Measurements from ENCODE around the gene CTF1. TPM values are rescaled to one million over a fixed set of nuclear protein-coding genes. Genes with fewer than 3 reads are reported as not detected.
A peak's percentile ranks its signal among the peaks of the same experiment; 100 is the strongest.

The CTF1 gene
- total RNA-seq, 1 donor from 2014 or later, result 5.1 TPM

DNA sequence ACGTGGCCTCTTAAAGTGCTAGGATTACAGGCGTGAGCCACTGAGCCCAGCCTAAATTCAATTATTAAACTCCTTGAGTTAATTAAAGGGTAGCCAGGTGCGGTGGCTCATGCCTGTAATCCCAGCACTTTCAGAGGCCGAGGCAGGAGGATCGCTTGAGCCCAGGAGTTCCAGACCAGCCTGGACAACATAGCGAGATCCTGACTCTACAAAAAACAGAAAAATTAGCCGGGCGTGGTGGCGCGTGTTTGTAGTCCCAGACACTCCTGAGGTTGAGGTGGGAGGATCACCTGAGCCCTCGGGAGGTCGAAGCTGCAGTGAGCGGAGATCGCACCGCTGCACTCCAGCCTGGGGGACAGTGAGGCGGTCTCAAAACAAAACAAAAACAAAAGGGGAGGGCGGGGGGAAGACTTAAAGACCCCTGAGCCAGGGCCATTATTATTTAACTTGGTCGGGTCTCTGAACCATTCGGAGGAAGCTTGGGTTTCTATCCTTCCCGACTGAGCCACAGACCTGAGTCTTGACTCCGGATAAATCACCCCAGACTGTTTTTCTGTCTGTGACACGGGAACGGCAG, 22.1 kb upstream of the CTF1 start:
- TF ChIP-seq, protein P1, sequence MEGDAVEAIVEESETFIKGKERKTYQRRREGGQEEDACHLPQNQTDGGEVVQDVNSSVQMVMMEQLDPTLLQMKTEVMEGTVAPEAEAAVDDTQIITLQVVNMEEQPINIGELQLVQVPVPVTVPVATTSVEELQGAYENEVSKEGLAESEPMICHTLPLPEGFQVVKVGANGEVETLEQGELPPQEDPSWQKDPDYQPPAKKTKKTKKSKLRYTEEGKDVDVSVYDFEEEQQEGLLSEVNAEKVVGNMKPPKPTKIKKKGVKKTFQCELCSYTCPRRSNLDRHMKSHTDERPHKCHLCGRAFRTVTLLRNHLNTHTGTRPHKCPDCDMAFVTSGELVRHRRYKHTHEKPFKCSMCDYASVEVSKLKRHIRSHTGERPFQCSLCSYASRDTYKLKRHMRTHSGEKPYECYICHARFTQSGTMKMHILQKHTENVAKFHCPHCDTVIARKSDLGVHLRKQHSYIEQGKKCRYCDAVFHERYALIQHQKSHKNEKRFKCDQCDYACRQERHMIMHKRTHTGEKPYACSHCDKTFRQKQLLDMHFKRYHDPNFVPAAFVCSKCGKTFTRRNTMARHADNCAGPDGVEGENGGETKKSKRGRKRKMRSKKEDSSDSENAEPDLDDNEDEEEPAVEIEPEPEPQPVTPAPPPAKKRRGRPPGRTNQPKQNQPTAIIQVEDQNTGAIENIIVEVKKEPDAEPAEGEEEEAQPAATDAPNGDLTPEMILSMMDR (IDR thresholded peaks at IDR 0.05; ENCODE audit: unreplicated experiment), result no peak
- H3K9me3 Mint-ChIP-seq (ENCODE audit: low read depth), result no peaks in the 10 kb centered on the region
- H3K27ac Mint-ChIP-seq, result peak overlapping the region; percentile 99
- peak overlapping the region; percentile 93 for H3K4me3 Mint-ChIP-seq (ENCODE audit: low read depth)
- H3K4me1 Mint-ChIP-seq (ENCODE audit: low read depth), result peaks cover 13% of the 10 kb centered on the region
- H3K27me3 Mint-ChIP-seq, result no peaks in the 10 kb centered on the region
- no peak for DNase-seq (ENCODE audit: low spot score, unreplicated experiment)
- peaks cover 9% of the 10 kb centered on the region for H3K36me3 Mint-ChIP-seq (ENCODE audit: insufficient read depth)

- H3K4me1 Mint-ChIP-seq (ENCODE audit: low read depth), result peaks cover 13% of the 10 kb centered on the region
- H3K4me3 Mint-ChIP-seq (ENCODE audit: low read depth), result peak overlapping the region; percentile 93
- TF ChIP-seq, protein P1 (IDR thresholded peaks at IDR 0.05; ENCODE audit: unreplicated experiment), result no peak
- DNase-seq (ENCODE audit: low spot score, unreplicated experiment), result peak; percentile 83
- H3K9me3 Mint-ChIP-seq (ENCODE audit: low read depth), result no peaks in the 10 kb centered on the region
- H3K27ac Mint-ChIP-seq, result peak overlapping the region; percentile 99
- H3K36me3 Mint-ChIP-seq (ENCODE audit: insufficient read depth), result peaks cover 9% of the 10 kb centered on the region
- no peaks in the 10 kb centered on the region for H3K27me3 Mint-ChIP-seq
These were observed 21.3 kb upstream of the CTF1 start for GRCh38 chr16:30874821-30875717.

- H3K4me3 Mint-ChIP-seq (ENCODE audit: low read depth), result peak overlapping the region; percentile 93
- peak overlapping the region; percentile 99 for H3K27ac Mint-ChIP-seq
- TF ChIP-seq, protein P1 (IDR thresholded peaks at IDR 0.05; ENCODE audit: unreplicated experiment), result no peak
- H3K27me3 Mint-ChIP-seq, result no peaks in the 10 kb centered on the region
- no peak for DNase-seq (ENCODE audit: low spot score, unreplicated experiment)
- no peaks in the 10 kb centered on the region for H3K9me3 Mint-ChIP-seq (ENCODE audit: low read depth)
- H3K4me1 Mint-ChIP-seq (ENCODE audit: low read depth), result peaks cover 13% of the 10 kb centered on the region
- H3K36me3 Mint-ChIP-seq (ENCODE audit: insufficient read depth), result peaks cover 9% of the 10 kb centered on the region
These were observed 20.3 kb upstream of the CTF1 start for GRCh38 chr16:30875871-30876801.

DNA sequence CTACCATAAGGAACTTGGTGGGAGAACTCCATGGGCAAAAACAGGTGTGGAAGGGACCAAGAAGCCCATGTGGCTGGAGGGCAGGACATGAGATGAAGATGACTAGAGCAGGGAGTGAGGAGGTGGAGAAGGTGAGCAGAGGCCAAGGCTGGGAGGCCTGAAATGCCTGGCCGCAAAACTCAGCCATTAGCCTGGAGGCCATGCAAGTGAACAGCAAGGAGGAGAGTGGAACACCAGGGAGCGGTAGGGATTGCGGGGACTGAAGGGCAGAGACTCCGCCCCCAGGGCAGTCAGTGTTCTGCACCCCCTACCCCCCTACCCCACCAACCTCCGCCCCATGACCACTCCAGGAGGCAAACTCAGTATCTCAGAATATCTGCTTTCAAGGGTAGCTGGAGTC, 19.5 kb upstream of the CTF1 start:
- no peaks in the 10 kb centered on the region for H3K27me3 Mint-ChIP-seq

More for the DNA sequence above, 19.5 kb upstream of the CTF1 start:
- H3K36me3 Mint-ChIP-seq (ENCODE audit: insufficient read depth), result peaks cover 9% of the 10 kb centered on the region
- peaks cover 13% of the 10 kb centered on the region for H3K4me1 Mint-ChIP-seq (ENCODE audit: low read depth)
- no peak for DNase-seq (ENCODE audit: low spot score, unreplicated experiment)
- peak overlapping the region; percentile 93 for H3K4me3 Mint-ChIP-seq (ENCODE audit: low read depth)
- H3K27ac Mint-ChIP-seq, result peak overlapping the region; percentile 99
- TF ChIP-seq, protein P1 (IDR thresholded peaks at IDR 0.05; ENCODE audit: unreplicated experiment), result peak; percentile 12
- H3K9me3 Mint-ChIP-seq (ENCODE audit: low read depth), result no peaks in the 10 kb centered on the region

All from progenitor cell of endocrine pancreas (in vitro differentiated cells).